PC-9 (cell line): ENCODE results near the gene KRTAP10-7.

Experiments
- EZH2 ChIP-seq: fragments of 200-600 bp; sonication (generic); IDR thresholded peaks from 2 replicates; pipeline ENCODE4 v1.8.0; 2017; ENCODE audit warnings: antibody characterized with exemption, low read depth
- TF ChIP-seq, protein P1 (sequence below): fragments of 200-600 bp; sonication (generic); conservative IDR thresholded peaks from 2 replicates; pipeline ENCODE4 v1.6.1; 2017; ENCODE audit warnings: mixed run types, antibody characterized with exemption, mild to moderate bottlenecking, moderate library complexity

DNA sequence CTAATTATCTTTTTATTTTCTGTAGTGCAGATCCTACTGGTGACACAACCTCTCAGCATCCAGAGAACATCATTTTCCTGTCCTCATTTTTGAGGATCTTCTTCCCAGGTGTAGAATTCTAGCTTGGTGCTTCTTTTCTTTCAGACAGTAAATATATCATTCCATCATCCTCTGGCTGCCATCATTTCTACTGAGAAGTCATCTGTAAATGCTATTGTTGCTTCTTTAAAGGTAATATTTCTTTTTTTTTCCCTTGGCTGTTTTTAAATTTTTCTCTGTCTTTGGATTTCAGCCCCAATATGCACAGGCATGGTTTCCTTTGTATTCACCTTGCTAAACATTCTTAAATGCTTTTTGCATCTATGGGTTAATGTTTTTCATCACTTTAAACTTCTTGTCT lies 23.2 kb downstream of the KRTAP10-7 start:
- TF ChIP-seq, protein P1, sequence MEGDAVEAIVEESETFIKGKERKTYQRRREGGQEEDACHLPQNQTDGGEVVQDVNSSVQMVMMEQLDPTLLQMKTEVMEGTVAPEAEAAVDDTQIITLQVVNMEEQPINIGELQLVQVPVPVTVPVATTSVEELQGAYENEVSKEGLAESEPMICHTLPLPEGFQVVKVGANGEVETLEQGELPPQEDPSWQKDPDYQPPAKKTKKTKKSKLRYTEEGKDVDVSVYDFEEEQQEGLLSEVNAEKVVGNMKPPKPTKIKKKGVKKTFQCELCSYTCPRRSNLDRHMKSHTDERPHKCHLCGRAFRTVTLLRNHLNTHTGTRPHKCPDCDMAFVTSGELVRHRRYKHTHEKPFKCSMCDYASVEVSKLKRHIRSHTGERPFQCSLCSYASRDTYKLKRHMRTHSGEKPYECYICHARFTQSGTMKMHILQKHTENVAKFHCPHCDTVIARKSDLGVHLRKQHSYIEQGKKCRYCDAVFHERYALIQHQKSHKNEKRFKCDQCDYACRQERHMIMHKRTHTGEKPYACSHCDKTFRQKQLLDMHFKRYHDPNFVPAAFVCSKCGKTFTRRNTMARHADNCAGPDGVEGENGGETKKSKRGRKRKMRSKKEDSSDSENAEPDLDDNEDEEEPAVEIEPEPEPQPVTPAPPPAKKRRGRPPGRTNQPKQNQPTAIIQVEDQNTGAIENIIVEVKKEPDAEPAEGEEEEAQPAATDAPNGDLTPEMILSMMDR: no peak
- TF ChIP-seq EZH2: no peak
